B cell (primary cell): ENCODE measurements around the gene PTPRF. TPM values are rescaled to one million over a fixed set of nuclear protein-coding genes. Genes with fewer than 3 reads are reported as not detected.

ENCODE experiments used
- ATAC-seq: fragments of 200-7000 bp; cut with Tn5 transposase; one replicate; pipeline ENCODE4 v1.10.0; 2021; ENCODE audit warnings: low read depth, mild to moderate bottlenecking, moderate number of reproducible peaks, moderate library complexity
- CTCF ChIA-PET: fragments of 350-600 bp; sonication (Branson Sonifier 250); formaldehyde crosslinking; loops from one replicate; lab custom pipeline; 2021; ENCODE audit warnings: antibody characterized with exemption, inconsistent platforms; lab: Charles Lee
- POLR2A ChIA-PET: fragments of 350-600 bp; sonication (Branson Sonifier 250); formaldehyde crosslinking; loops from one replicate; lab custom pipeline; 2021; ENCODE audit warnings: antibody characterized with exemption; lab: Charles Lee
- DNase-seq: peaks from one replicate; pipeline ENCODE4 v3.0.0; 2013
- H2AFZ ChIP-seq: 2 replicates; pipeline ENCODE4 v1.6.1; 2012; ENCODE audit warnings: mild to moderate bottlenecking, low read depth, low read length; ENCODE audit not compliant: insufficient read depth, poor library complexity, severe bottlenecking
- H3K27ac ChIP-seq, 2 donors: 1 replicate in 1 of 2; 2 replicates in 1 of 2; pipeline ENCODE4 v1.5.1; 2012 to 2013; ENCODE audit warnings: low read length in 2 of 2, mild to moderate bottlenecking in 2 of 2, moderate library complexity in 1 of 2
- H3K27me3 ChIP-seq, 4 experiments: fragments of 200-600 bp in 1 of 4; sonication (generic) in 1 of 4; replicated peaks in 1 of 4; 1 replicate in 2 of 4; 2 replicates in 2 of 4; pipeline versions ENCODE4 v1.6.1 to v1.7.0; 2013 to 2016; ENCODE audit warnings: low read length in 3 of 4, mild to moderate bottlenecking in 2 of 4, mixed read lengths in 1 of 4, moderate library complexity in 1 of 4; ENCODE audit not compliant: insufficient read depth in 4 of 4, control insufficient read depth in 3 of 4; ENCODE audit errors: control extremely low read depth in 1 of 4
- H3K36me3 ChIP-seq, 2 experiments: replicated peaks in 1 of 2; 1 replicate in 1 of 2; 2 replicates in 1 of 2; pipeline versions ENCODE4 v1.6.1 to v1.7.1; 2013; ENCODE audit warnings: low read length in 1 of 2; ENCODE audit not compliant: insufficient read depth in 2 of 2, control insufficient read depth in 1 of 2; ENCODE audit errors: control extremely low read depth in 1 of 2, extremely low read depth in 1 of 2
- H3K4me1 ChIP-seq, 2 donors: fragments of 200-600 bp in 1 of 2; sonication (generic) in 1 of 2; 1 replicate in 1 of 2; 2 replicates in 1 of 2; pipeline versions ENCODE4 v1.5.1 to v1.6.1; 2013 to 2017; ENCODE audit warnings: low read length in 2 of 2; ENCODE audit not compliant: control insufficient read depth in 2 of 2, insufficient read depth in 2 of 2
- H3K4me2 ChIP-seq: replicated peaks from 2 replicates; pipeline ENCODE3; 2012; ENCODE audit warnings: mild to moderate bottlenecking, low read depth, low read length; ENCODE audit not compliant: poor library complexity, severe bottlenecking
- H3K4me3 ChIP-seq, 5 experiments: fragments of 200-600 bp in 1 of 5; sonication (generic) in 1 of 5; 1 replicate in 3 of 5; 2 replicates in 2 of 5; pipeline versions ENCODE4 v1.5.1 to v1.7.0; 2011 to 2016; ENCODE audit warnings: low read length in 4 of 5, mild to moderate bottlenecking in 4 of 5, low read depth in 2 of 5, control low read depth in 1 of 5, moderate library complexity in 1 of 5; ENCODE audit not compliant: insufficient read depth in 1 of 5; ENCODE audit errors: control extremely low read depth in 1 of 5, extremely low read depth in 1 of 5
- H3K79me2 ChIP-seq: fragments of 200-600 bp; sonication (generic); one replicate; pipeline ENCODE4 v1.6.0; 2016; ENCODE audit warnings: low read length; ENCODE audit not compliant: control insufficient read depth, insufficient read depth
- H3K9ac ChIP-seq: fragments of 200-600 bp; sonication (generic); 2 replicates; pipeline ENCODE4 v1.6.1; 2017; ENCODE audit warnings: mild to moderate bottlenecking, low read length, moderate library complexity
- H3K9me3 ChIP-seq, 3 donors: one replicate each; pipeline versions ENCODE4 v1.6.1 to v1.7.1; 2013; ENCODE audit warnings: low read length in 2 of 3; ENCODE audit not compliant: control insufficient read depth in 2 of 3, insufficient read depth in 1 of 3; ENCODE audit errors: control extremely low read depth in 1 of 3
- H4K20me1 ChIP-seq: 2 replicates; pipeline ENCODE4 v1.6.0; 2012; ENCODE audit warnings: mild to moderate bottlenecking, low read length; ENCODE audit not compliant: insufficient read depth, control insufficient read depth, poor library complexity, severe bottlenecking
- H3K27ac Mint-ChIP-seq: one replicate; pipeline ENCODE4 v1.8.0; 2021; ENCODE audit warnings: mixed read lengths
- H3K27me3 Mint-ChIP-seq: one replicate; pipeline ENCODE4 v1.8.0; 2021; ENCODE audit warnings: mixed read lengths
- H3K4me1 Mint-ChIP-seq: one replicate; pipeline ENCODE4 v1.8.0; 2021; ENCODE audit warnings: mixed read lengths
- H3K4me3 Mint-ChIP-seq: one replicate; pipeline ENCODE4 v1.8.0; 2021; ENCODE audit warnings: mixed read lengths
- H3K9me3 Mint-ChIP-seq: one replicate; pipeline ENCODE4 v1.8.0; 2022; ENCODE audit warnings: mixed read lengths; ENCODE audit not compliant: insufficient read depth
- EZH2 ChIP-seq: IDR thresholded peaks from 2 replicates; pipeline ENCODE4 v1.6.1; 2012; ENCODE audit warnings: borderline replicate concordance, low read depth, mild to moderate bottlenecking, moderate library complexity, low read length; ENCODE audit not compliant: insufficient read depth, poor library complexity, severe bottlenecking
- WGBS: methylation state at CpG from one replicate; pipeline ENCODE4 v1.1.5; 2013; ENCODE audit warnings: missing lambda C conversion rate; ENCODE audit not compliant: insufficient coverage; 5-methylcytosine and 5-hydroxymethylcytosine counted together
- intact Hi-C: fragments of 100-400 bp; cut with micrococcal nuclease; formaldehyde crosslinking; loops from one replicate; pipeline ENCODE4 v1.10.0; 2022
- polyA plus RNA-seq: library from polyadenylated mRNA; depleted of rRNA; stranded (reverse); fragments of >200 nt; gene quantifications from 2 replicates; pipeline ENCODE4 v1.2.3, GENCODE V29; 2012
- total RNA-seq, 2 donors: library from RNA; stranded (reverse); fragments of 120-200 nt in 1 of 2; gene quantifications; 1 replicate in 1 of 2; 2 replicates in 1 of 2; pipeline versions ENCODE4 v1.2.3 to v1.2.4, GENCODE V29; 2013 to 2022
- TF ChIP-seq, protein P1 (sequence below): fragments of 200-600 bp; IDR thresholded peaks from one replicate; pipeline ENCODE4 v1.8.0; 2022; ENCODE audit warnings: antibody characterized with exemption, mild to moderate bottlenecking

Gene PTPRF
- total and polyA plus RNA-seq, 2 donors (not counting 1 experiment from before 2014, with no cell fraction given) = 0.07 to 0.13 TPM

DNA sequence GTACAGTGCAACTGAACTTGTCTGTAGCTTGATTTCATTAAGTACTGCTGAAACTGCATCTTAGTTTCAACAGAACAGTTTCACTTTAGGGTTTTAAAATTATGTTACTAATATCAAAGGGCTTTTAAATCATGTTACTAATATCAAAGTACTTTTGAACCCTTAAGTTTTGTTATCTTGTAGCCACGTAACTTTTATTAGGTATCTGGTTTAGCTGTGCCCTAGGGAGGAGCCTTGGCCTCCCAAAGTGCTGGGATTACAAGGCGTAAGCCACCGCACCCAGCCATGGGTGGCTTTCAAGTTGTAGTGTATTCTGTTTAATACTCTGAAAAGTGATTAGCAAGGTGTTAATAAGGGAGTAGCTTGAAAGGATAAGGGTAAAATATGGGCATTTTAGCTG is 121.2 kb downstream of the PTPRF start:
- H3K27me3 Mint-ChIP-seq = no peaks in the 10 kb centered on the region
- no peak overlapping the region for H3K27ac Mint-ChIP-seq
- Histone ChIP-seq H3K79me2 (peaks cover 52% of the 10 kb centered on the region), H3K9me3 (no peaks in the 10 kb centered on the region), H4K20me1 (peaks cover 16% of the 10 kb centered on the region), H3K36me3 (peaks cover 13 to 19% of the 10 kb centered on the region in 2 experiments), H3K27me3 (no peaks in the 10 kb centered on the region), H3K4me3 (no peak overlapping the region), H3K4me2 (peak overlapping the region; percentile 78), H3K27ac (no peak overlapping the region), H3K4me1 (peaks cover 23 to 25% of the 10 kb centered on the region in 2 donors), H3K9ac (no peak overlapping the region), H2AFZ (no peak overlapping the region)
- TF ChIP-seq EZH2 = no peak
- TF ChIP-seq, protein P1, sequence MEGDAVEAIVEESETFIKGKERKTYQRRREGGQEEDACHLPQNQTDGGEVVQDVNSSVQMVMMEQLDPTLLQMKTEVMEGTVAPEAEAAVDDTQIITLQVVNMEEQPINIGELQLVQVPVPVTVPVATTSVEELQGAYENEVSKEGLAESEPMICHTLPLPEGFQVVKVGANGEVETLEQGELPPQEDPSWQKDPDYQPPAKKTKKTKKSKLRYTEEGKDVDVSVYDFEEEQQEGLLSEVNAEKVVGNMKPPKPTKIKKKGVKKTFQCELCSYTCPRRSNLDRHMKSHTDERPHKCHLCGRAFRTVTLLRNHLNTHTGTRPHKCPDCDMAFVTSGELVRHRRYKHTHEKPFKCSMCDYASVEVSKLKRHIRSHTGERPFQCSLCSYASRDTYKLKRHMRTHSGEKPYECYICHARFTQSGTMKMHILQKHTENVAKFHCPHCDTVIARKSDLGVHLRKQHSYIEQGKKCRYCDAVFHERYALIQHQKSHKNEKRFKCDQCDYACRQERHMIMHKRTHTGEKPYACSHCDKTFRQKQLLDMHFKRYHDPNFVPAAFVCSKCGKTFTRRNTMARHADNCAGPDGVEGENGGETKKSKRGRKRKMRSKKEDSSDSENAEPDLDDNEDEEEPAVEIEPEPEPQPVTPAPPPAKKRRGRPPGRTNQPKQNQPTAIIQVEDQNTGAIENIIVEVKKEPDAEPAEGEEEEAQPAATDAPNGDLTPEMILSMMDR = no peak
- H3K4me3 Mint-ChIP-seq = peak overlapping the region; percentile 92
- DNase-seq (no peak), ATAC-seq (no peak)
- H3K9me3 Mint-ChIP-seq = no peaks in the 10 kb centered on the region
- 100% methylated on average over 2 of the region's 3 CpGs for WGBS
- POLR2A ChIA-PET = interaction anchor here (0.5 kb wide), 1 partner anchor 920 kb away, joined by 6 read pairs; no protein-coding TSS in a partner anchor
- CTCF ChIA-PET = interaction anchor here (1.2 to 1.4 kb wide), 2 partner anchors 19 to 425 kb away, joined by 3 to 4 read pairs; no protein-coding TSS in a partner anchor
- peaks cover 46% of the 10 kb centered on the region for H3K4me1 Mint-ChIP-seq
- intact Hi-C loops = loop anchor here (2.0 to 10.0 kb wide), 5 partner anchors 55 to 1197 kb away; partner anchors contain the start of genes ELOVL1, IPO13, PPCS and ST3GAL3

DNA sequence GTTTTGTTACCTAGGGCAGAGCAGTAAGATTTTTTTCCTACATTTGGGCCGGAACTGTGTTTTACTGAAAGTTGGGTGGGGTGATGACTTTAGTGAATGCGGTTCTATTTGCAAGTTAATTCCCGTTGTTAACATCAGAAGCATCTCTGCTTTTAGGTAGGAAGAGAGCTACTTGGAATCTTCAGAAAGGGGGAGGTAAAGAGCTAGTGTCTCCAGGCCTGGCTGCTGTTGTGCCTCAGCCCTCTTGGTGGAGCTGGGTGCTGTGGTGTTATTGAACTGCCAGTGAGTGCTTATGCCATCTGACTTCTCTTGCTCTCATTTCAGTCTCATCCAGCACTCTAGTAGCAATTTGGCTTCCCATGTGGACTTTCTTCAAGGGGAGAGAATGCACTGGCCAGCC is 122.7 kb downstream of the PTPRF start:
- intact Hi-C loops = loop anchor here (5.0 to 10.0 kb wide), 2 partner anchors 286 to 1199 kb away; partner anchors contain the start of genes ELOVL1, PPCS and ZMYND12
- H3K4me2 ChIP-seq = no peak overlapping the region
- H2AFZ ChIP-seq = no peak overlapping the region
- Mint-ChIP-seq H3K9me3 (no peaks in the 10 kb centered on the region), H3K4me1 (peaks cover 46% of the 10 kb centered on the region), H3K27ac (peak overlapping the region; percentile 59), H3K27me3 (no peaks in the 10 kb centered on the region), H3K4me3 (no peak overlapping the region)
- peaks cover 13 to 27% of the 10 kb centered on the region in 2 experiments for H3K36me3 ChIP-seq
- H3K79me2 ChIP-seq = peaks cover 56% of the 10 kb centered on the region
- peak overlapping the region in 1 of 2 donors; percentile 3 for H3K27ac ChIP-seq
- ChIA-PET POLR2A (no interaction called here), CTCF (no interaction called here)
- DNase-seq (no peak), ATAC-seq (no peak)
- H3K4me3 ChIP-seq = no peak overlapping the region
- no peak overlapping the region for H3K9ac ChIP-seq
- no peak for TF ChIP-seq EZH2
- TF ChIP-seq, protein P1 = no peak
- H3K4me1 ChIP-seq = peaks cover 23 to 25% of the 10 kb centered on the region in 2 donors
- H3K27me3 ChIP-seq = no peaks in the 10 kb centered on the region
- 93% methylated on average over 2 of the region's 3 CpGs for WGBS
- peaks cover 16% of the 10 kb centered on the region for H4K20me1 ChIP-seq
- no peaks in the 10 kb centered on the region for H3K9me3 ChIP-seq
